ENCODE measurements around the gene ZNF516.

DNA sequence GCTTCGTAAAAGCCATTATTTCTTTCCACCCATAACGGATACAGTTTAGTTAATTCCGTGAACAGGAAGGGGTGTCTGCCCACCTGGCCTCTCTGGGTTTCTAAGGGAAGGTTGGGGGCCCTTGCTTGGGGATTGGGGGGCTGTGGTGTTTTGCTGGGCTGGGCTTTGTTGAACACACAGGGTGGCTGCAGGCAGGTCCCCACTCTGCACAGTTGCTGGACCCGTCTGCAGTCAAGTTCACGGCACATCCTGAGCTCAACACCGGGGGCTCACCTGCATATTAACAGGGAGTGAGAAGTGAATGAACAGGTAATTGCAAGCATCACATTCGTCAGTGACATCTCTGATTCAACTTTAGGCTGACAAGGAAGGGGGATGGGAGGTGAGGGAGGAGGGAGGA lies 109.0 kb downstream of the ZNF516 start:
- TF ChIP-seq ZNF8 (CRISPR knock-in tag; IDR thresholded peaks at IDR 0.05), result no peak
- TF ChIP-seq, protein P1, sequence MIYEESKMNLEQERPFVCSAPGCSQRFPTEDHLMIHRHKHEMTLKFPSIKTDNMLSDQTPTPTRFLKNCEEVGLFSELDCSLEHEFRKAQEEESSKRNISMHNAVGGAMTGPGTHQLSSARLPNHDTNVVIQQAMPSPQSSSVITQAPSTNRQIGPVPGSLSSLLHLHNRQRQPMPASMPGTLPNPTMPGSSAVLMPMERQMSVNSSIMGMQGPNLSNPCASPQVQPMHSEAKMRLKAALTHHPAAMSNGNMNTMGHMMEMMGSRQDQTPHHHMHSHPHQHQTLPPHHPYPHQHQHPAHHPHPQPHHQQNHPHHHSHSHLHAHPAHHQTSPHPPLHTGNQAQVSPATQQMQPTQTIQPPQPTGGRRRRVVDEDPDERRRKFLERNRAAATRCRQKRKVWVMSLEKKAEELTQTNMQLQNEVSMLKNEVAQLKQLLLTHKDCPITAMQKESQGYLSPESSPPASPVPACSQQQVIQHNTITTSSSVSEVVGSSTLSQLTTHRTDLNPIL (CRISPR knock-in tag; IDR thresholded peaks at IDR 0.05; ENCODE audit: low read depth), result no peak
- TF ChIP-seq ARNTL (CRISPR knock-in tag; IDR thresholded peaks at IDR 0.05; ENCODE audit: borderline replicate concordance, low read depth), result no peak
- TF ChIP-seq ZNF70 (CRISPR knock-in tag; IDR thresholded peaks at IDR 0.05), result no peak
- no peak for TF ChIP-seq SNAI2 (CRISPR knock-in tag; IDR thresholded peaks at IDR 0.05)
